Nephron progenitor cell (in vitro differentiated cells): ENCODE data around the gene CCDC141.
"Not testable (repeated sequence)": the region's sequence is repeated elsewhere in the genome, so short reads cannot be mapped to it uniquely, and the experiment has no call there.

ENCODE experiments used
- DNase-seq: peaks from one replicate; pipeline ENCODE4 v3.0.0; 2021
- H3K27ac Mint-ChIP-seq: 2 replicates; pipeline ENCODE4 v1.8.0; 2021; ENCODE audit warnings: mild to moderate bottlenecking, moderate library complexity, mixed read lengths
- H3K27me3 Mint-ChIP-seq: 2 replicates; pipeline ENCODE4 v1.8.0; 2021; ENCODE audit warnings: mild to moderate bottlenecking, low read depth, mixed read lengths; ENCODE audit not compliant: poor library complexity
- H3K36me3 Mint-ChIP-seq: 2 replicates; pipeline ENCODE4 v1.8.0; 2021; ENCODE audit warnings: low read depth, mixed read lengths
- H3K4me1 Mint-ChIP-seq: 2 replicates; pipeline ENCODE4 v1.8.0; 2021; ENCODE audit warnings: mixed read lengths
- H3K4me3 Mint-ChIP-seq: 2 replicates; pipeline ENCODE4 v1.8.0; 2021; ENCODE audit warnings: mild to moderate bottlenecking, moderate library complexity, mixed read lengths
- H3K9me3 Mint-ChIP-seq: 2 replicates; pipeline ENCODE4 v1.8.0; 2021; ENCODE audit warnings: mild to moderate bottlenecking, moderate library complexity, mixed read lengths
- TF ChIP-seq, protein P1 (sequence below): fragments of 200-600 bp; sonication (generic); IDR thresholded peaks from 2 replicates; pipeline ENCODE4 v1.5.0; 2021; ENCODE audit warnings: antibody characterized with exemption

The CCDC141 gene

DNA sequence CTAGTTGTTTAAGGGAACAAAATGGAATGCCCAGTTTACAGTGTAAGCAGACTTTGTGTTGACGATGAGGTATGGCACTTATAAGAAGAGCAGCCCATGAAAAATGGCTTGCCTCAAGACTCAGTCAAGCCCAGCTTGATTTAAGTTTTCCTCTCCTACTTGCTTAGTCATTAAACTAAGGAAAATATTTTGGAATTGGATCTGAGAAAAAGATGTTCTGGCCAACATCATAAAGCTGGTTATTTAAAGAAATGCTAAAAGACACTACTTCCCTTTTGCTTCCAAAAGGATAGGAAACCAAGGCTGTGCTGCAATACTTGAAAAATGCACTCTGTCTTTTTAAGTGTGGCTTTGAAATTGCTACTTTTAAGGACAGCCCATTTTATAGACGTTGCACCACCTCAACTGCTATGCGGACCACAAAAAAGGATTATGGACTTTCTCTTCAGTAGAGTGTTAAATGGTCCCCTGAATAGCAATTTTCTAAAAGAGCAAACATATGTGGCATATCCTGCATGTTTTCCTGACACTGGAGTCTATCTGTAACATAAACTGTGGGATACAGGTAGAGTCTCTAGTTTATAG lies 32.1 kb downstream of the CCDC141 start:
- H3K27me3 Mint-ChIP-seq: no peaks in the 10 kb centered on the region
- TF ChIP-seq, protein P1, sequence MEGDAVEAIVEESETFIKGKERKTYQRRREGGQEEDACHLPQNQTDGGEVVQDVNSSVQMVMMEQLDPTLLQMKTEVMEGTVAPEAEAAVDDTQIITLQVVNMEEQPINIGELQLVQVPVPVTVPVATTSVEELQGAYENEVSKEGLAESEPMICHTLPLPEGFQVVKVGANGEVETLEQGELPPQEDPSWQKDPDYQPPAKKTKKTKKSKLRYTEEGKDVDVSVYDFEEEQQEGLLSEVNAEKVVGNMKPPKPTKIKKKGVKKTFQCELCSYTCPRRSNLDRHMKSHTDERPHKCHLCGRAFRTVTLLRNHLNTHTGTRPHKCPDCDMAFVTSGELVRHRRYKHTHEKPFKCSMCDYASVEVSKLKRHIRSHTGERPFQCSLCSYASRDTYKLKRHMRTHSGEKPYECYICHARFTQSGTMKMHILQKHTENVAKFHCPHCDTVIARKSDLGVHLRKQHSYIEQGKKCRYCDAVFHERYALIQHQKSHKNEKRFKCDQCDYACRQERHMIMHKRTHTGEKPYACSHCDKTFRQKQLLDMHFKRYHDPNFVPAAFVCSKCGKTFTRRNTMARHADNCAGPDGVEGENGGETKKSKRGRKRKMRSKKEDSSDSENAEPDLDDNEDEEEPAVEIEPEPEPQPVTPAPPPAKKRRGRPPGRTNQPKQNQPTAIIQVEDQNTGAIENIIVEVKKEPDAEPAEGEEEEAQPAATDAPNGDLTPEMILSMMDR: no peak

DNA sequence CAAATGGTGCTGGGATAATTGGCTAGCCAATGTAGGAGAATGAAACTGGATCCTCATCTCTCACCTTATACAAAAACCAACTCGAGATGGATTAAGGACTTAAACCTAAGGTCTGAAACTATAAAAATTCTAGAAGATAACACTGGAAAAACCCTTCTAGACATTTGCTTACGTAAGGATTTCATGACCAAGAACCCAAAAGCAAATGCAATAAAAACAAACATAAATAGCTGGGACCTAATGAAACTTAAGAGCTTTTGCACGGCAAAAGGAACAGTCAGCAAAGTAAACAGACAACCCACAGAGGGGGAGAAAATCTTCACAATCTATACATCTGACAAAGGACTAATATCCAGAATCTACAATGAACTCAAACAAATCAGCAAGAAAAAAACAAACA lies 35.7 kb downstream of the CCDC141 start:
- not testable (repeated sequence) for H3K27ac Mint-ChIP-seq, H3K27me3 Mint-ChIP-seq, H3K4me1 Mint-ChIP-seq, DNase-seq, H3K4me3 Mint-ChIP-seq
- Mint-ChIP-seq H3K9me3 (peaks cover 46% of the 10 kb centered on the region), H3K36me3 (peaks cover 18% of the 10 kb centered on the region)

More for the DNA sequence above, 32.1 kb downstream of the CCDC141 start:
- H3K36me3 Mint-ChIP-seq: peaks cover 14% of the 10 kb centered on the region
- peaks cover 5% of the 10 kb centered on the region for H3K4me1 Mint-ChIP-seq
- no peak overlapping the region for H3K4me3 Mint-ChIP-seq
- H3K27ac Mint-ChIP-seq: no peak overlapping the region
- H3K9me3 Mint-ChIP-seq: peaks cover 17% of the 10 kb centered on the region
- DNase-seq: no peak

DNA sequence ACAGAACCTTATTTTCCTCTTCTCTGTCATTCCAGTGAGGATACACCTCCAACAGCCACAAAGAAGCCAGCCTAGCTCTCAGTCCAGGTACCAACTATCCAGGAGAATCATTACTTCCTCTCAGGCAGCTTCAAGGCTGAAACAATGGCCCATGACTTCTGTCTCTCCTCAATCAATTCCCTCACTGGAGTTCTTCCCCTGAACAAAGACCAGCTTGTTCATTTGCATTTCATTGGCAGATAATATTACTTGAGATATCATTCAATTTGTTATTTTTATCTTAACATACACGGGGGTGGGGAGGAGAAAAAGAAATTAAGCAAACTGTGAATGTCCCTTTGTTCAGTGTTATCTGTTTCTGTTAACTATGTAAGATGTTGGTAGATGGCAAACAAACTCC lies 44.0 kb downstream of the CCDC141 start:
- H3K4me3 Mint-ChIP-seq: no peak overlapping the region
- peaks cover 17% of the 10 kb centered on the region for H3K9me3 Mint-ChIP-seq
- TF ChIP-seq, protein P1: no peak
- H3K36me3 Mint-ChIP-seq: peaks cover 4% of the 10 kb centered on the region
- H3K27ac Mint-ChIP-seq: no peak overlapping the region
- H3K27me3 Mint-ChIP-seq: peaks cover 4% of the 10 kb centered on the region
- no peak for DNase-seq
- H3K4me1 Mint-ChIP-seq: no peaks in the 10 kb centered on the region

DNA sequence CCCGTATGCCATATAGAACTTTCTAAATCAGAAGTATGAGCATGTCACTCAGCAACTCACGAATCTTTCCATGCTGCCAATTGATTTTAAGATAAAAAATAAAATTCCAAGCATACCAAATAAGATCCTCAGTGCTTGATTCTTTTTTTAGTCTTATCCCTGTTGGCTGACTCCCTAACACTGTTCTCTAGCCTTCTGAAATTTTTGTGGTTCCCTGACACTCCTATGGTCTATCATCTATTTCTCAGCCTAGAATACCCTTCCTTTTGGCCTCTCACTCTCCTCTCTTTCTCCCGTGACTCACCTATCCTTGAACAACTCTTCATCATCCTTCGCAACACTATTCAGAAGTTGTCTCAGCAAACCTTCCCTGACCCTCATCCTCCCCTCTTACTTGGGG lies 50.5 kb downstream of the CCDC141 start:
- TF ChIP-seq, protein P1: no peak
- Mint-ChIP-seq H3K4me1 (no peaks in the 10 kb centered on the region), H3K36me3 (peaks cover 8% of the 10 kb centered on the region), H3K9me3 (peaks cover 10% of the 10 kb centered on the region), H3K27ac (no peak overlapping the region), H3K27me3 (no peaks in the 10 kb centered on the region), H3K4me3 (no peak overlapping the region)
- DNase-seq: no peak

DNA sequence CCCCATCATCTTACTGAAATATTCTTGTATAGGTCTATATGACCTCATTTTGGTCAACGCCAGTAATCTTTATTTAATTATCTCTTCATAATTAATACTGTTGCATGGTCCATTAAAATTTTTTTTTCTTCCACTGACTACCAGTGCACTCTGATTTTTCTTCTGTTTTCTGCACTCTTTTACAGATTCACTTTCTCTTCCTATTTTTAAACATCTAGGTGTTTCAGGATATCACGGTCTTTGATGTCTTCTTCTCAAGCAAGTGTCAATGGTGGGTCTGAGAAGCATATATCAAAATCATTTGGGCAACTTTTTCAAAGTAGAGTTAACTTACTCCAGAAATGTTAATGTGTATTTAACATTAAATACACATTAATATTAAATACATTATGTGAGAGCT lies 51.4 kb downstream of the CCDC141 start:
- TF ChIP-seq, protein P1: no peak
- Mint-ChIP-seq H3K27ac (no peak overlapping the region), H3K36me3 (peaks cover 10% of the 10 kb centered on the region), H3K9me3 (peaks cover 12% of the 10 kb centered on the region), H3K27me3 (no peaks in the 10 kb centered on the region), H3K4me3 (no peak overlapping the region), H3K4me1 (no peaks in the 10 kb centered on the region)
- no peak for DNase-seq

DNA sequence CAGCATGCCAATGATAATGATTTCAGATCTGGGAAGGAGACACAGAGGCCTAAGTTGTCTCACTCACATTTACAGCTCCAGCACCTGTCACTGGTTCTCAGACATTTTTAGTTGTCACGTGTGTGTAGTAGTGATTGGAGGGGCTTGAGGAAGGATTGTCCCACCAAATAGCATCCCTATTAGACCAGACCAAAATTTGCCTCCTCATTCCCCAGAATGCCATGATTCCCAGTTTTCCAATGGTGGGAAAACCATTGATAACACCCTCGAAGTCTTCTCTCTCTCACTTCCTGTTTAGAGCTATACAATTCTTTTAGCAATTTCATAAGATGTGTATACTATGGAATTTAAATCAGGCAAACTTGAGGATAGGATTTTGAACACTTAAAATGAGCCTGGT lies 52.5 kb downstream of the CCDC141 start:
- no peak for DNase-seq
- Mint-ChIP-seq H3K27ac (no peak overlapping the region), H3K4me3 (no peak overlapping the region), H3K4me1 (no peaks in the 10 kb centered on the region), H3K36me3 (peaks cover 14% of the 10 kb centered on the region), H3K27me3 (no peaks in the 10 kb centered on the region), H3K9me3 (peaks cover 23% of the 10 kb centered on the region)
- TF ChIP-seq, protein P1: no peak
